HepG2 (cell line): ENCODE data around the gene HOXD9. TPM values are rescaled to one million over a fixed set of nuclear protein-coding genes. Genes with fewer than 3 reads are reported as not detected.

Experiments used
- DBP ChIP-seq: sonication (generic); formaldehyde crosslinking; IDR thresholded peaks from 2 replicates; pipeline ENCODE4 v1.4.0; 2020; ENCODE audit warnings: missing genetic modification reagents; ENCODE audit errors: not compliant biosample characterization
- EP300 ChIP-seq, 3 experiments: sonication (generic) in 1 of 3; formaldehyde crosslinking in 1 of 3; IDR thresholded peaks; 2 replicates each; pipeline versions ENCODE4 v1.5.1 to v1.6.1; 2011 to 2020; ENCODE audit warnings: low read depth in 2 of 3, low read length in 2 of 3, borderline replicate concordance in 1 of 3, improper control_type of control experiment in 1 of 3, mild to moderate bottlenecking in 1 of 3, missing genetic modification reagents in 1 of 3, moderate library complexity in 1 of 3
- ETV6 ChIP-seq: sonication (generic); formaldehyde crosslinking; conservative IDR thresholded peaks from 2 replicates; pipeline ENCODE4 v1.4.0; 2020; ENCODE audit warnings: missing genetic modification reagents
- FOXK2 ChIP-seq: fragments of 450-650 bp; IDR thresholded peaks from 2 replicates; pipeline ENCODE4 v1.6.1; 2016
- GATAD2A ChIP-seq: IDR thresholded peaks from 2 replicates; pipeline ENCODE4 v1.6.1; 2016
- HMGXB3 ChIP-seq: sonication (generic); formaldehyde crosslinking; IDR thresholded peaks from 2 replicates; pipeline ENCODE4 v1.4.0; 2020; ENCODE audit warnings: missing genetic modification reagents, borderline replicate concordance
- ISX ChIP-seq: sonication (generic); formaldehyde crosslinking; conservative IDR thresholded peaks from 2 replicates; pipeline ENCODE4 v1.5.0; 2020; ENCODE audit warnings: missing genetic modification reagents
- MBD4 ChIP-seq: IDR thresholded peaks from 2 replicates; pipeline ENCODE4 v1.6.1; 2012; ENCODE audit warnings: low read length, inconsistent platforms, borderline replicate concordance
- MEIS1 ChIP-seq: sonication (generic); formaldehyde crosslinking; IDR thresholded peaks from 2 replicates; pipeline ENCODE4 v1.9.0; 2021; ENCODE audit warnings: mild to moderate bottlenecking, missing genetic modification reagents, moderate library complexity, borderline replicate concordance
- MIER3 ChIP-seq: IDR thresholded peaks from 2 replicates; pipeline ENCODE4 v1.6.1; 2016; ENCODE audit warnings: missing compliant biosample characterization, borderline replicate concordance
- NBN ChIP-seq: fragments of 450-650 bp; conservative IDR thresholded peaks from 2 replicates; pipeline ENCODE4 v1.6.1; 2017
- PBX2 ChIP-seq: IDR thresholded peaks from 2 replicates; pipeline ENCODE4 v1.6.1; 2016; ENCODE audit warnings: control low read depth
- TAF15 ChIP-seq: fragments of 200-400 bp; formaldehyde crosslinking; IDR thresholded peaks from one replicate; pipeline ENCODE4 v1.6.1; 2018; ENCODE audit warnings: mild to moderate bottlenecking, low read depth, low read length; ENCODE audit not compliant: poor library complexity, severe bottlenecking
- U2AF1 ChIP-seq: fragments of 200-400 bp; formaldehyde crosslinking; optimal IDR thresholded peaks from 2 replicates; pipeline ENCODE3; 2017; ENCODE audit warnings: mild to moderate bottlenecking, low read depth, low read length
- ZBTB42 ChIP-seq: sonication (generic); formaldehyde crosslinking; IDR thresholded peaks from 2 replicates; pipeline ENCODE4 v1.5.0; 2020; ENCODE audit warnings: mild to moderate bottlenecking, missing genetic modification reagents
- ZFP36 ChIP-seq: fragments of 150-350 bp; IDR thresholded peaks from 2 replicates; pipeline ENCODE4 v1.6.1; 2018; ENCODE audit warnings: borderline replicate concordance, low read length, low read depth; ENCODE audit not compliant: partially characterized antibody
- ZFP36L1 ChIP-seq: sonication (generic); formaldehyde crosslinking; IDR thresholded peaks from 2 replicates; pipeline ENCODE4 v1.8.0; 2022; ENCODE audit warnings: mild to moderate bottlenecking, missing genetic modification reagents, moderate library complexity
- ZNF138 ChIP-seq: sonication (generic); formaldehyde crosslinking; IDR thresholded peaks from 2 replicates; pipeline ENCODE4 v1.5.0; 2020; ENCODE audit warnings: mild to moderate bottlenecking, low read depth, missing genetic modification reagents
- ZNF20 ChIP-seq: sonication (generic); formaldehyde crosslinking; IDR thresholded peaks from 2 replicates; pipeline ENCODE4 v1.4.0; 2020; ENCODE audit warnings: mild to moderate bottlenecking, moderate library complexity, missing genetic modification reagents
- ZNF326 ChIP-seq: sonication (generic); formaldehyde crosslinking; IDR thresholded peaks from 2 replicates; pipeline ENCODE4 v1.4.0; 2020; ENCODE audit warnings: missing genetic modification reagents, borderline replicate concordance
- ZNF44 ChIP-seq: sonication (generic); formaldehyde crosslinking; IDR thresholded peaks from 2 replicates; pipeline ENCODE4 v1.5.1; 2020; ENCODE audit warnings: mild to moderate bottlenecking, missing genetic modification reagents
- ZNF557 ChIP-seq: sonication (generic); formaldehyde crosslinking; IDR thresholded peaks from 2 replicates; pipeline ENCODE4 v1.4.0; 2020; ENCODE audit warnings: missing genetic modification reagents
- ZNF660 ChIP-seq: sonication (generic); formaldehyde crosslinking; IDR thresholded peaks from 2 replicates; pipeline ENCODE4 v1.5.1; 2020; ENCODE audit warnings: mild to moderate bottlenecking, low read depth, missing genetic modification reagents, borderline replicate concordance
- ZNF841 ChIP-seq: sonication (generic); formaldehyde crosslinking; IDR thresholded peaks from 2 replicates; pipeline ENCODE4 v1.8.1; 2023; ENCODE audit warnings: missing genetic modification reagents, borderline replicate concordance
- polyA plus RNA-seq, 8 experiments: library from polyadenylated mRNA; depleted of rRNA in 3 of 8; stranded (reverse) in 7 of 8; unstranded in 1 of 8; fragments of >200 nt; fragmentation: Illumina TruSeq in 4 of 8; extraction: Trizol in 4 of 8; gene quantifications; 2 replicates each; pipeline versions ENCODE4 v1.2.1 to v1.2.3, GENCODE V29; 2011 to 2016; ENCODE audit warnings: low read depth in 4 of 8, missing spikeins in 1 of 8, mixed read lengths in 1 of 8; ENCODE audit not compliant: insufficient read depth in 1 of 8
- total RNA-seq, 5 experiments: library from RNA; depleted of rRNA; stranded (reverse); fragments of >200 nt; fragmentation: Illumina TruSeq; extraction: Trizol; gene quantifications; 2 replicates each; pipeline ENCODE4 v1.2.3, GENCODE V29; 2016; ENCODE audit warnings: low read depth in 1 of 5

The HOXD9 gene
- total and polyA plus RNA-seq, 2 of the 13 experiments (the other 11 are each of a cell fraction or from before 2014, with no cell fraction given): not detected

- TF ChIP-seq ZNF138 (no peak), U2AF1 (no peak), ZFP36L1 (CRISPR knock-in tag) (no peak), PBX2 (CRISPR knock-in tag) (no peak), ZNF326 (CRISPR knock-in tag) (no peak), HMGXB3 (0 out of 2 replicates have a peak, but pooled peaks have one; percentile 38), TAF15 (no peak), EP300 (IDR thresholded peaks at IDR 0.05; ENCODE audit: low read depth in 2 of 2, low read length in 2 of 2) (no peak), EP300 (CRISPR knock-in tag; IDR thresholded peaks at IDR 0.05; ENCODE audit: borderline replicate concordance) (no peak), FOXK2 (no peak), ZNF557 (no peak), ZNF841 (CRISPR knock-in tag) (no peak), ETV6 (CRISPR knock-in tag) (no peak), MIER3 (CRISPR knock-in tag) (peak; percentile 47; the same call in 1 of the 2 replicates), GATAD2A (CRISPR knock-in tag) (peak; percentile 47), ZNF20 (CRISPR knock-in tag) (no peak), ZNF660 (CRISPR knock-in tag) (no peak), DBP (CRISPR knock-in tag) (no peak), MBD4 (no peak), NBN (no peak), MEIS1 (CRISPR knock-in tag) (no peak), ZNF44 (CRISPR knock-in tag) (peak; percentile 65; the same call in 1 of the 2 replicates), ZBTB42 (CRISPR knock-in tag) (0 out of 2 replicates have a peak, but pooled peaks have one; percentile 50), ISX (CRISPR knock-in tag) (no peak), ZFP36 (peak; percentile 32)
These were observed 34.2 kb upstream of the HOXD9 start (continued) for GRCh38 chr2:176088048-176088936.
